Heart left ventricle (tissue), 16 donors: ENCODE measurements around the gene BEST3. TPM values are rescaled to one million over a fixed set of nuclear protein-coding genes. Genes with fewer than 3 reads are reported as not detected.

ENCODE experiments used
- ATAC-seq, 4 donors: fragments of 200-7000 bp; cut with Tn5 transposase; one replicate each; pipeline ENCODE4 v1.9.1; 2020 to 2022; ENCODE audit warnings: moderate library complexity in 4 of 4, mild to moderate bottlenecking in 3 of 4, moderate number of reproducible peaks in 1 of 4
- DNase-seq, 5 donors: peaks; one replicate each; pipeline ENCODE4 v3.0.0-alpha.2; 2020
- H3K27ac ChIP-seq, 12 donors: fragments of 200-600 bp; sonication (generic) in 4 of 12; one replicate each; pipeline versions ENCODE4 v1.5.0 to v1.8.0; 2016 to 2022; ENCODE audit warnings: mild to moderate bottlenecking in 2 of 12
- H3K27me3 ChIP-seq, 9 donors: fragments of 200-600 bp; sonication (generic) in 2 of 9; one replicate each; pipeline versions ENCODE4 v1.5.1 to v1.8.0; 2016 to 2022; ENCODE audit warnings: mild to moderate bottlenecking in 3 of 9
- H3K36me3 ChIP-seq, 9 donors: fragments of 200-600 bp; sonication (generic) in 2 of 9; one replicate each; pipeline versions ENCODE4 v1.5.0 to v1.8.0; 2018 to 2022; ENCODE audit warnings: mild to moderate bottlenecking in 2 of 9
- H3K4me1 ChIP-seq, 12 donors: fragments of 200-600 bp; sonication (generic) in 4 of 12; one replicate each; pipeline versions ENCODE4 v1.5.0 to v1.8.0; 2016 to 2022; ENCODE audit warnings: mild to moderate bottlenecking in 3 of 12
- H3K4me3 ChIP-seq, 12 donors: fragments of 200-600 bp; sonication (generic) in 4 of 12; one replicate each; pipeline versions ENCODE4 v1.5.0 to v1.8.0; 2017 to 2022; ENCODE audit warnings: mild to moderate bottlenecking in 9 of 12, moderate library complexity in 4 of 12
- H3K9me3 ChIP-seq, 12 donors: fragments of 200-600 bp; sonication (generic) in 4 of 12; one replicate each; pipeline versions ENCODE4 v1.5.0 to v1.8.0; 2016 to 2022; ENCODE audit warnings: mild to moderate bottlenecking in 1 of 12
- POLR2A ChIP-seq, 2 donors: fragments of 450-650 bp; IDR thresholded peaks; one replicate each; pipeline ENCODE4 v1.6.1; 2017; ENCODE audit warnings: antibody characterized with exemption in 2 of 2, mild to moderate bottlenecking in 2 of 2, moderate library complexity in 2 of 2
- WGBS, 4 donors: extraction: QIAGEN DNeasy Blood & Tissue Kit in 2 of 4; methylation state at CpG; one replicate each; pipeline versions ENCODE4 v1.1.5 to v1.1.7; 2013 to 2018; 5-methylcytosine and 5-hydroxymethylcytosine counted together
- intact Hi-C, 10 donors: fragments of 100-400 bp; cut with DNase I; formaldehyde crosslinking; loops; one replicate each; pipeline versions ENCODE4 v1.11.1 to v1.14.2; 2022
- polyA plus RNA-seq, 2 donors: library from polyadenylated mRNA; stranded (reverse); fragments of 200-250 nt; gene quantifications; one replicate each; pipeline ENCODE4 v1.2.3, GENCODE V29; 2013
- total RNA-seq, 9 donors: library from RNA; depleted of rRNA in 2 of 9; stranded (reverse); fragments of >200 nt in 2 of 9; fragmentation: NEBNext Ultra II Directional in 3 of 9; extraction: Animal tissue kit (Norgen Biotek cat#: 25700) in 3 of 9; gene quantifications; one replicate each; pipeline versions ENCODE4 v1.1.0 to v1.2.4, GENCODE V29; 2016 to 2023
- TF ChIP-seq, protein P1 (sequence below), 12 donors: fragments of 200-600 bp; sonication (generic) in 4 of 12; IDR thresholded peaks; one replicate each; pipeline versions ENCODE4 v1.5.0 to v1.8.0; 2018 to 2022; ENCODE audit warnings: antibody characterized with exemption in 12 of 12, mild to moderate bottlenecking in 5 of 12
- donor health status: ischemic (EF 13 %, LVEDD 7.1; RV severe dilation, severe dysfunction).
- donor health status: healthy with polysubstance abuse.
- donor health status: DM: no; HTN: yes; CAD: no.
- donor health status: DM: no; HTN: no; CAD: no.
- donor health status: ischemic (EF 25% LVEDD 6.9; RV normal size, moderate dysfunction).
- donor health status: ischemic (EF 25% LVEDD 5.7; RV mildly dilated, moderate dysfunction).
- donor health status: healthy.
- donor health status: DM: yes; HTN: yes; CAD: no.
- donor health status: ischemic (EF 35%, LVEDD 5.7; RV mildly dilated, moderate dysfunction).
- donor health status: nonischemic (EF 11% LVEDD 7.7; RV severe dilation, severe dysfunction).
- donor health status: DM: yes; HTN: yes; CAD: no.
- donor health status: PGD.
- donor health status: ischemic (EF 29% LVEDD 5.4; RV normal size, mild dysfunction).
- donor health status: nonischemic (EF 23%, LVEDD 6.1; RV moderate dilation, normal function).

BEST3 gene
- total and polyA plus RNA-seq, 11 donors: 0.15 to 5.3 (median 0.43) TPM; not detected in 2

DNA sequence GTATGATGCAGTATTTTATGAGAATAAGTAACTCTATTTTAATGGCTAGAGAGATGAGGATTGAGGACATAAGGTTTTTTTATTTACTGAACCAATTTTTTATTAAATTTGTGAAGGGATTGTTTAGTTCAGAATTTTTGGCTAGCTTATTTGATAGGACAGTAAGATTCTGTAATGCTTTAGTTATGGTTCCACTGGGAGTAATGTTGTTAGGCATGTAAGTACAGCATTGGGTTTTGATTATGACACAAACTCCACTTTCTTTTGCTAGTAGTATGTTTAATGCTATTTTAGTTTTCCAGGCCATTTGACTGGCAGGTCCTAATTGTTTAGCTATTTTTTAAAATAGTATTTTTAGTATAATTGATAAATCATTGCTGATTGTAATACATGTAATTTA is 54.6 kb downstream of the BEST3 start:
- ATAC-seq (no peak), DNase-seq (no peak)
- Histone ChIP-seq H3K36me3 (no peaks in the 10 kb centered on the region), H3K27me3 (no peaks in the 10 kb centered on the region), H3K4me1 (peaks cover 0 to 13% (median 0%) of the 10 kb centered on the region in 12 donors), H3K9me3 (no peaks in the 10 kb centered on the region), H3K27ac (no peak overlapping the region), H3K4me3 (no peak overlapping the region)
- intact Hi-C loops: loop anchor here in 3 of 10 donors (5.0 to 10.0 kb wide), 3 partner anchors 37 to 260 kb away; no protein-coding TSS in a partner anchor
- TF ChIP-seq, protein P1, sequence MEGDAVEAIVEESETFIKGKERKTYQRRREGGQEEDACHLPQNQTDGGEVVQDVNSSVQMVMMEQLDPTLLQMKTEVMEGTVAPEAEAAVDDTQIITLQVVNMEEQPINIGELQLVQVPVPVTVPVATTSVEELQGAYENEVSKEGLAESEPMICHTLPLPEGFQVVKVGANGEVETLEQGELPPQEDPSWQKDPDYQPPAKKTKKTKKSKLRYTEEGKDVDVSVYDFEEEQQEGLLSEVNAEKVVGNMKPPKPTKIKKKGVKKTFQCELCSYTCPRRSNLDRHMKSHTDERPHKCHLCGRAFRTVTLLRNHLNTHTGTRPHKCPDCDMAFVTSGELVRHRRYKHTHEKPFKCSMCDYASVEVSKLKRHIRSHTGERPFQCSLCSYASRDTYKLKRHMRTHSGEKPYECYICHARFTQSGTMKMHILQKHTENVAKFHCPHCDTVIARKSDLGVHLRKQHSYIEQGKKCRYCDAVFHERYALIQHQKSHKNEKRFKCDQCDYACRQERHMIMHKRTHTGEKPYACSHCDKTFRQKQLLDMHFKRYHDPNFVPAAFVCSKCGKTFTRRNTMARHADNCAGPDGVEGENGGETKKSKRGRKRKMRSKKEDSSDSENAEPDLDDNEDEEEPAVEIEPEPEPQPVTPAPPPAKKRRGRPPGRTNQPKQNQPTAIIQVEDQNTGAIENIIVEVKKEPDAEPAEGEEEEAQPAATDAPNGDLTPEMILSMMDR (IDR thresholded peaks at IDR 0.05): no peak
- no peak for TF ChIP-seq POLR2A (IDR thresholded peaks at IDR 0.05)

DNA sequence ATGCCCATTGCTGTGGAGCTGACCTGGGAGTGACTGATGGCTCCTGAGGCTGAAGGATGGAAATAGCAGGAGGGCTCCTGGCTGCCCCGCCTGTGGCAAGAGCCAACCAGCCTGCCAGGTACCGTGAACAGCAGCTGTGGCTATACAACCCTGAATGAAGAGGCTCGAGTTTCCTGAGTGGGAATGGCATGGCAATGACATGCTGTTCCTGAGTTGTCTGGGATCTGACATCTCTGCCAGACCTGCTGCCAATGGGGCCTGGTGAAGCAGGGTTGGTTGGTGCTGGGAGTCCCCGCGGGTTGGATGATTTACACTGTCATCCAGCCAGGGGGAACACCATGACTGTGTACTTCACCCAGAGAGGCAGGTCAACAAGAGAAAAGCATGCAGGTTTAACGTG is 56.6 kb downstream of the BEST3 start:
- intact Hi-C loops: loop anchor here in 3 of 10 donors (5.0 to 10.0 kb wide), 3 partner anchors 35 to 258 kb away; no protein-coding TSS in a partner anchor
- H3K27ac ChIP-seq: peak overlapping the region in 3 of 12 donors; percentile 25 to 65 (median 28)
- H3K4me3 ChIP-seq: no peak overlapping the region
- ATAC-seq: peak; percentile 80 to 94 (median 90)
- H3K27me3 ChIP-seq: no peaks in the 10 kb centered on the region
- no peaks in the 10 kb centered on the region for H3K9me3 ChIP-seq
- TF ChIP-seq, protein P1 (IDR thresholded peaks at IDR 0.05): peak in 1 of 12 donors; percentile 7
- no peak for TF ChIP-seq POLR2A (IDR thresholded peaks at IDR 0.05)
- H3K4me1 ChIP-seq: peaks cover 0 to 14% (median 0%) of the 10 kb centered on the region in 12 donors
- whole genome bisulfite sequencing, 4 donors: 46 to 53% (median 49%) methylated on average over 6 of the region's 6 CpGs
- peak in 4 of 5 donors; percentile 50 to 76 (median 56) for DNase-seq
- no peaks in the 10 kb centered on the region for H3K36me3 ChIP-seq

DNA sequence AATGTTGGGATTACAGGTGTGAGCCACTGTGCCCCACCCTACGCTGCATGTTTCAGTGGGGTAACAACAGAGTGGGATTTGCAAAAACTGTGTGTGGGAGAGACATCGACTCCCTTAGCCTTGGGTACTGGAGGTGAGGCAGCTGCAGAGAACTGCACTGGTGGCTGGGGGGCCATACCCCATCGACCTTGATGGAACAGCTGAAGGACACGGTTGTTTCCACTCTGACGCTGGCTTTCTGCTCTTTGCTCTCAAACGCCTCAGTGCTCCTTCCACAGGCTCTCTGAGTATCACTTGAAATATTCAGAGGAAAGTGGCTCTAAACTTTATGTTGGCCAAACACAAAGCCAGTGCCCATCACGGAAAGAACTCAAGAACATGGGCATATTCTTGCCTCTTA is 57.6 kb downstream of the BEST3 start:
- DNase-seq (no peak), ATAC-seq (no peak)
- intact Hi-C loops: loop anchor here in 3 of 10 donors (5.0 to 10.0 kb wide), 3 partner anchors 34 to 257 kb away; no protein-coding TSS in a partner anchor
- H3K27me3 ChIP-seq: no peaks in the 10 kb centered on the region
- H3K9me3 ChIP-seq: no peaks in the 10 kb centered on the region
- WGBS, 4 donors: 67 to 81% (median 72%) methylated on average over 7 of the region's 7 CpGs
- no peak overlapping the region for H3K4me3 ChIP-seq
- peaks cover 0 to 14% (median 0%) of the 10 kb centered on the region in 12 donors for H3K4me1 ChIP-seq
- no peaks in the 10 kb centered on the region for H3K36me3 ChIP-seq
- TF ChIP-seq, protein P1 (IDR thresholded peaks at IDR 0.05): no peak
- no peak for TF ChIP-seq POLR2A (IDR thresholded peaks at IDR 0.05)
- H3K27ac ChIP-seq: no peak overlapping the region

DNA sequence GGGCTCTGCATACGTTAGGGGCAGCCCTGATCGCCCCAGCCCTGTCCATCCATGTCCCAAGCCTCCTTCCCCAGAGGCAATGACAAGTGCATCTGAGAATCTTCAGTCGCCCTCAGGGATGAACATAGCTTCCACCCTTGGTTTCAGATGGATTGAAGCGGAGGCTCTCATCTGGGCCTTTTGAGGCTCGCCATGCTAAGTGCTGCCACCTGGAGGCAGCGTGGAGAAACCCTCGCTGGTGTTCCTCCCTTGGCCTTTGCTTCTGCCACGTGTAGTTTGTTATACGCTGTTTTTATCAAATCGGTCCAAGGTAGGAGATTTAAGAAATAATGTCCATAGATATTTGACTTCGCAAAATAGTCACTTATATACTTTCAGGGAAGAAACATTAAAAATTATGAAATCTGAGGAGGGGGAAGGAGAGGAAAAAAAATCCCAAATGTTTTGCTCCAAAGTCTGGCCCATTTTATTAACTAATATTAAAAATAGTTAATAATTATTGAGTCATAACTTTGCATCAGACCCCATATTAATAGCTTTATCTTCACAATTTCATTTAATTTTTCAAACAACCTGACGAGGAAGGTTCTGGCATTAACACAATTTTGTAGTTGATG is 59.6 kb downstream of the BEST3 start:
- ATAC-seq: peak in 3 of 4 donors; percentile 53 to 74 (median 66)
- 22 to 25% (median 24%) methylated on average over 12 of the region's 12 CpGs for WGBS, 4 donors
- intact Hi-C loops: loop anchor here in 7 of 10 donors (1.0 to 10.0 kb wide), 9 partner anchors 32 to 283 kb away; partner anchors contain the start of genes YEATS4 (in 3 of the 7) and CCT2 (in 2 of the 7)
- TF ChIP-seq, protein P1 (IDR thresholded peaks at IDR 0.05): peak; percentile 72 to 91 (median 86)
- no peak for TF ChIP-seq POLR2A (IDR thresholded peaks at IDR 0.05)
- Histone ChIP-seq H3K27ac (no peak overlapping the region), H3K9me3 (no peaks in the 10 kb centered on the region), H3K36me3 (no peaks in the 10 kb centered on the region), H3K27me3 (no peaks in the 10 kb centered on the region), H3K4me3 (no peak overlapping the region), H3K4me1 (peaks cover 0 to 18% (median 0%) of the 10 kb centered on the region in 12 donors)
- DNase-seq: peak; percentile 43 to 79 (median 64)
